Peyer's patch (tissue), 4 donors: ENCODE data around the gene BCL2L1.

ENCODE experiments used
- CTCF ChIP-seq, 6 experiments: fragments of 450-650 bp in 4 of 6; fragments of 200-600 bp in 2 of 6; sonication (generic) in 1 of 6; IDR thresholded peaks; one replicate each; pipeline ENCODE4 v1.5.1; 2017 to 2019; ENCODE audit warnings: antibody characterized with exemption in 6 of 6, mild to moderate bottlenecking in 3 of 6, moderate library complexity in 1 of 6
- POLR2A ChIP-seq, 2 donors: fragments of 450-650 bp; IDR thresholded peaks; one replicate each; pipeline ENCODE4 v1.5.1; 2017; ENCODE audit warnings: antibody characterized with exemption in 2 of 2, mild to moderate bottlenecking in 2 of 2, moderate library complexity in 2 of 2

DNA sequence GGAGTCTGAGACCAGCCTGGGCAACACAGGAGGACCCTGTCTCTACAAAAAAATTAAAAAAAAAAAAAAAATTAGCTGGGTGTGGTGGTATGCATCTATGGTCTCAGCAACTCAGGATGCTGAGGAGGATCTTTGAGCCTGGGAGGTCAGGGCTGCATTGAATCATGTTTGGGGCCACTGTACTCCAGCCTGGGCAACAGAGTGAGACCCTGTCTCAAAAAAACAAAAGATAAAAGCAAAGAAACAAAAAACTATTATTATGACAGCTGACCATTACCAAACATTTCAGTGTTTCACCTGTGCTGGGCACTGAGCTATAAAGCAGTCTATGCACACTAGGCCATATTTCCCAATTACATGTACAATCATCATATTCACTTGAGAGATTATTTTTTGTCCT lies 49.2 kb downstream of the BCL2L1 start:
- TF ChIP-seq CTCF (IDR thresholded peaks at IDR 0.05) (no peak), POLR2A (IDR thresholded peaks at IDR 0.05) (no peak)
